ENCODE measurements around the gene ADCYAP1.

ADCYAP1 gene

GRCh38 chr18:923144-923866 lies 18.6 kb downstream of the ADCYAP1 start:
- H3K79me1 ChIP-seq (ENCODE audit: low read length): no peaks in the 10 kb centered on the region
- H3K4me1 ChIP-seq (ENCODE audit: control insufficient read depth in 1 of 2, insufficient read depth in 2 of 2, low read length in 2 of 2): no peaks in the 10 kb centered on the region
- no peak overlapping the region for H4K8ac ChIP-seq (ENCODE audit: low read depth, low read length)
- H3K79me2 ChIP-seq (ENCODE audit: control insufficient read depth, insufficient read depth, low read length, poor library complexity): no peaks in the 10 kb centered on the region
- no peak overlapping the region for H3K4me3 ChIP-seq (ENCODE audit: low read depth, low read length)
- H2BK5ac ChIP-seq (ENCODE audit: low read depth, low read length, poor library complexity): no peak overlapping the region
- H3K9ac ChIP-seq (ENCODE audit: low read length): no peak overlapping the region
- no peaks in the 10 kb centered on the region for H3K36me3 ChIP-seq (ENCODE audit: control insufficient read depth in 1 of 2, insufficient read depth in 2 of 2, low read length in 2 of 2)
- H3K4me2 ChIP-seq (ENCODE audit: low read length): no peak overlapping the region
- no peak overlapping the region for H2AK5ac ChIP-seq (ENCODE audit: low read length)
- H2AFZ ChIP-seq (ENCODE audit: insufficient read depth, low read length, poor library complexity): no peak overlapping the region
- no peak overlapping the region for H4K91ac ChIP-seq (ENCODE audit: low read depth, low read length)
- no peak overlapping the region for H3K4ac ChIP-seq (ENCODE audit: low read depth, low read length)
- H2BK12ac ChIP-seq (ENCODE audit: low read length): no peak overlapping the region
- no peaks in the 10 kb centered on the region for H3K27me3 ChIP-seq (ENCODE audit: insufficient read depth, low read length)
- H3K18ac ChIP-seq (ENCODE audit: low read length): no peak overlapping the region
- H3K23ac ChIP-seq (ENCODE audit: low read length): no peak overlapping the region
- no peak for DNase-seq
- WGBS (ENCODE audit: extremely low coverage, insufficient coverage, insufficient read length): no CpG with 5 or more reads among the region's 6 CpGs
- H2BK120ac ChIP-seq (ENCODE audit: insufficient read depth, low read length, poor library complexity): no peak overlapping the region
- no peak overlapping the region for H3K27ac ChIP-seq (ENCODE audit: low read depth, low read length)
- H3K9me3 ChIP-seq (ENCODE audit: insufficient read depth, low read depth, low read length): no peaks in the 10 kb centered on the region
- H4K12ac ChIP-seq (ENCODE audit: low read depth, low read length): no peak overlapping the region
- H3K14ac ChIP-seq (ENCODE audit: low read length): no peak overlapping the region

GRCh38 chr18:924987-925386 lies 20.3 kb downstream of the ADCYAP1 start:
- no peaks in the 10 kb centered on the region for H3K36me3 ChIP-seq (ENCODE audit: control insufficient read depth in 1 of 2, insufficient read depth in 2 of 2, low read length in 2 of 2)
- no CpG with 5 or more reads among the region's 1 CpG for WGBS (ENCODE audit: extremely low coverage, insufficient coverage, insufficient read length)

GRCh38 chr18:926946-927345 lies 22.3 kb downstream of the ADCYAP1 start:
- Histone ChIP-seq H2BK120ac (ENCODE audit: insufficient read depth, low read length, poor library complexity) (no peak overlapping the region), H2BK12ac (ENCODE audit: low read length) (no peak overlapping the region), H4K91ac (ENCODE audit: low read depth, low read length) (no peak overlapping the region), H3K79me1 (ENCODE audit: low read length) (no peaks in the 10 kb centered on the region), H3K79me2 (ENCODE audit: control insufficient read depth, insufficient read depth, low read length, poor library complexity) (no peaks in the 10 kb centered on the region), H3K9me3 (ENCODE audit: insufficient read depth, low read depth, low read length) (no peaks in the 10 kb centered on the region), H3K4ac (ENCODE audit: low read depth, low read length) (no peak overlapping the region), H3K4me1 (ENCODE audit: control insufficient read depth in 1 of 2, insufficient read depth in 2 of 2, low read length in 2 of 2) (no peaks in the 10 kb centered on the region), H3K9ac (ENCODE audit: low read length) (no peak overlapping the region), H3K23ac (ENCODE audit: low read length) (no peak overlapping the region), H3K27ac (ENCODE audit: low read depth, low read length) (no peak overlapping the region), H2AK5ac (ENCODE audit: low read length) (no peak overlapping the region), H2AFZ (ENCODE audit: insufficient read depth, low read length, poor library complexity) (no peak overlapping the region), H4K8ac (ENCODE audit: low read depth, low read length) (no peak overlapping the region), H4K12ac (ENCODE audit: low read depth, low read length) (no peak overlapping the region), H3K27me3 (ENCODE audit: insufficient read depth, low read length) (no peaks in the 10 kb centered on the region), H3K4me3 (ENCODE audit: low read depth, low read length) (no peak overlapping the region), H3K14ac (ENCODE audit: low read length) (no peak overlapping the region), H3K4me2 (ENCODE audit: low read length) (no peak overlapping the region), H3K18ac (ENCODE audit: low read length) (no peak overlapping the region), H3K36me3 (ENCODE audit: control insufficient read depth in 1 of 2, insufficient read depth in 2 of 2, low read length in 2 of 2) (no peaks in the 10 kb centered on the region), H2BK5ac (ENCODE audit: low read depth, low read length, poor library complexity) (no peak overlapping the region)
- no CpG with 5 or more reads among the region's 1 CpG for WGBS (ENCODE audit: extremely low coverage, insufficient coverage, insufficient read length)
- no peak for DNase-seq

More at GRCh38 chr18:924987-925386, 20.3 kb downstream of the ADCYAP1 start:
- Histone ChIP-seq H2BK12ac (ENCODE audit: low read length) (no peak overlapping the region), H4K91ac (ENCODE audit: low read depth, low read length) (no peak overlapping the region), H3K4me1 (ENCODE audit: control insufficient read depth in 1 of 2, insufficient read depth in 2 of 2, low read length in 2 of 2) (no peaks in the 10 kb centered on the region), H3K9ac (ENCODE audit: low read length) (no peak overlapping the region), H3K14ac (ENCODE audit: low read length) (no peak overlapping the region), H3K4me2 (ENCODE audit: low read length) (no peak overlapping the region), H4K12ac (ENCODE audit: low read depth, low read length) (no peak overlapping the region), H3K79me2 (ENCODE audit: control insufficient read depth, insufficient read depth, low read length, poor library complexity) (no peaks in the 10 kb centered on the region), H3K9me3 (ENCODE audit: insufficient read depth, low read depth, low read length) (no peaks in the 10 kb centered on the region), H2BK120ac (ENCODE audit: insufficient read depth, low read length, poor library complexity) (no peak overlapping the region), H3K23ac (ENCODE audit: low read length) (no peak overlapping the region), H3K4me3 (ENCODE audit: low read depth, low read length) (no peak overlapping the region), H2AFZ (ENCODE audit: insufficient read depth, low read length, poor library complexity) (no peak overlapping the region), H2BK5ac (ENCODE audit: low read depth, low read length, poor library complexity) (no peak overlapping the region), H3K27me3 (ENCODE audit: insufficient read depth, low read length) (no peaks in the 10 kb centered on the region), H3K18ac (ENCODE audit: low read length) (no peak overlapping the region), H3K4ac (ENCODE audit: low read depth, low read length) (no peak overlapping the region), H3K27ac (ENCODE audit: low read depth, low read length) (no peak overlapping the region), H3K79me1 (ENCODE audit: low read length) (no peaks in the 10 kb centered on the region), H4K8ac (ENCODE audit: low read depth, low read length) (no peak overlapping the region), H2AK5ac (ENCODE audit: low read length) (no peak overlapping the region)
- DNase-seq: no peak

- no peak overlapping the region for H2AK5ac ChIP-seq (ENCODE audit: low read length)
- no peak overlapping the region for H3K23ac ChIP-seq (ENCODE audit: low read length)
- H3K36me3 ChIP-seq (ENCODE audit: control insufficient read depth in 1 of 2, insufficient read depth in 2 of 2, low read length in 2 of 2): no peaks in the 10 kb centered on the region
- no peak overlapping the region for H3K4me2 ChIP-seq (ENCODE audit: low read length)
- no peak overlapping the region for H4K91ac ChIP-seq (ENCODE audit: low read depth, low read length)
- H3K9me3 ChIP-seq (ENCODE audit: insufficient read depth, low read depth, low read length): no peaks in the 10 kb centered on the region
- H3K14ac ChIP-seq (ENCODE audit: low read length): no peak overlapping the region
- H3K27me3 ChIP-seq (ENCODE audit: insufficient read depth, low read length): no peaks in the 10 kb centered on the region
- no peak overlapping the region for H3K4ac ChIP-seq (ENCODE audit: low read depth, low read length)
- H2BK12ac ChIP-seq (ENCODE audit: low read length): no peak overlapping the region
- no CpG with 5 or more reads among the region's 2 CpGs for WGBS (ENCODE audit: extremely low coverage, insufficient coverage, insufficient read length)
- no peak overlapping the region for H3K4me3 ChIP-seq (ENCODE audit: low read depth, low read length)
- no peak overlapping the region for H3K27ac ChIP-seq (ENCODE audit: low read depth, low read length)
- no peak overlapping the region for H2AFZ ChIP-seq (ENCODE audit: insufficient read depth, low read length, poor library complexity)
- H3K79me2 ChIP-seq (ENCODE audit: control insufficient read depth, insufficient read depth, low read length, poor library complexity): no peaks in the 10 kb centered on the region
- no peak overlapping the region for H2BK120ac ChIP-seq (ENCODE audit: insufficient read depth, low read length, poor library complexity)
- no peak for DNase-seq
- no peaks in the 10 kb centered on the region for H3K79me1 ChIP-seq (ENCODE audit: low read length)
- no peak overlapping the region for H4K8ac ChIP-seq (ENCODE audit: low read depth, low read length)
- no peak overlapping the region for H2BK5ac ChIP-seq (ENCODE audit: low read depth, low read length, poor library complexity)
- no peaks in the 10 kb centered on the region for H3K4me1 ChIP-seq (ENCODE audit: control insufficient read depth in 1 of 2, insufficient read depth in 2 of 2, low read length in 2 of 2)
- H4K12ac ChIP-seq (ENCODE audit: low read depth, low read length): no peak overlapping the region
- no peak overlapping the region for H3K18ac ChIP-seq (ENCODE audit: low read length)
- H3K9ac ChIP-seq (ENCODE audit: low read length): no peak overlapping the region
Observed at GRCh38 chr18:933082-933481, 28.4 kb downstream of the ADCYAP1 start.
